Measurements from ENCODE around the gene LAMP2.
A peak's percentile ranks its signal among the peaks of the same experiment; 100 is the strongest.
"Not testable (repeated sequence)": the region's sequence is repeated elsewhere in the genome, so short reads cannot be mapped to it uniquely, and the experiment has no call there.

Gene LAMP2

GRCh38 chrX:120468825-120469525 lies at the start of gene LAMP2:
Gene LAMP2 (minus strand): TSS chrX:120469296. CDS start chrX:120469169, 127 bp downstream.
- DNase-seq, result peak; percentile 81 to 86

- DNase-seq, result no peak
Measured at GRCh38 chrX:120517936-120518335, 48.8 kb upstream of the LAMP2 start.

GRCh38 chrX:120514236-120514635 lies 45.1 kb upstream of the LAMP2 start:
- DNase-seq, result no peak

- no peak for DNase-seq
Measured at GRCh38 chrX:120512627-120513026, 43.5 kb upstream of the LAMP2 start.

- no peak for DNase-seq
Measured at GRCh38 chrX:120512222-120512621, 43.1 kb upstream of the LAMP2 start.

- no peak for DNase-seq
Measured at GRCh38 chrX:120504569-120504968, 35.5 kb upstream of the LAMP2 start.

- DNase-seq, result no peak
Measured at GRCh38 chrX:120499301-120500072, 30.4 kb upstream of the LAMP2 start.

- DNase-seq, result not testable (repeated sequence)
Measured at GRCh38 chrX:120490119-120490518, 21.0 kb upstream of the LAMP2 start.

- no peak for DNase-seq
Measured at GRCh38 chrX:120486786-120487185, 17.7 kb upstream of the LAMP2 start.

GRCh38 chrX:120485638-120486520 lies 16.8 kb upstream of the LAMP2 start:
- peak; percentile 65 to 67 for DNase-seq

GRCh38 chrX:120485315-120485637 lies 16.2 kb upstream of the LAMP2 start:
- no peak for DNase-seq

- no peak for DNase-seq
Measured at GRCh38 chrX:120477453-120477852, 8.4 kb upstream of the LAMP2 start.

- no peak for DNase-seq
Measured at GRCh38 chrX:120476714-120477113, 7.6 kb upstream of the LAMP2 start.

- DNase-seq, result not testable (repeated sequence)
Measured at GRCh38 chrX:120475447-120475846, 6.4 kb upstream of the LAMP2 start.

- no peak for DNase-seq
Measured at GRCh38 chrX:120474085-120474484, 5.0 kb upstream of the LAMP2 start.

GRCh38 chrX:120469657-120470056 lies 561 bp upstream of the LAMP2 start:
- not testable (repeated sequence) for DNase-seq

- no peak for DNase-seq
Measured at GRCh38 chrX:120468479-120468824, 644 bp downstream of the LAMP2 start.

- DNase-seq, result no peak
Measured at GRCh38 chrX:120468071-120468470, 1.0 kb downstream of the LAMP2 start.

GRCh38 chrX:120464411-120464810 lies 4.7 kb downstream of the LAMP2 start:
- DNase-seq, result no peak

GRCh38 chrX:120463241-120463640 lies 5.9 kb downstream of the LAMP2 start:
- DNase-seq, result no peak

- DNase-seq, result no peak
Measured at GRCh38 chrX:120462370-120462769, 6.7 kb downstream of the LAMP2 start.

- DNase-seq, result no peak
Measured at GRCh38 chrX:120459309-120459708, 9.8 kb downstream of the LAMP2 start.

GRCh38 chrX:120457766-120458180 lies 11.3 kb downstream of the LAMP2 start:
- no peak for DNase-seq

- no peak for DNase-seq
Measured at GRCh38 chrX:120456973-120457372, 12.1 kb downstream of the LAMP2 start.

Measured in activated T-cell treated with anti-CD3 and anti-CD28 coated beads, Interleukin-2, amount 50 U/mL, for 48 hours (primary cell).